ENCODE data around the gene CCDC142. TPM values are rescaled to one million over a fixed set of nuclear protein-coding genes. Genes with fewer than 3 reads are reported as not detected.

Gene CCDC142
- total and polyA plus RNA-seq, 7 donors = 1.4 to 8.7 (median 3.3) TPM

DNA sequence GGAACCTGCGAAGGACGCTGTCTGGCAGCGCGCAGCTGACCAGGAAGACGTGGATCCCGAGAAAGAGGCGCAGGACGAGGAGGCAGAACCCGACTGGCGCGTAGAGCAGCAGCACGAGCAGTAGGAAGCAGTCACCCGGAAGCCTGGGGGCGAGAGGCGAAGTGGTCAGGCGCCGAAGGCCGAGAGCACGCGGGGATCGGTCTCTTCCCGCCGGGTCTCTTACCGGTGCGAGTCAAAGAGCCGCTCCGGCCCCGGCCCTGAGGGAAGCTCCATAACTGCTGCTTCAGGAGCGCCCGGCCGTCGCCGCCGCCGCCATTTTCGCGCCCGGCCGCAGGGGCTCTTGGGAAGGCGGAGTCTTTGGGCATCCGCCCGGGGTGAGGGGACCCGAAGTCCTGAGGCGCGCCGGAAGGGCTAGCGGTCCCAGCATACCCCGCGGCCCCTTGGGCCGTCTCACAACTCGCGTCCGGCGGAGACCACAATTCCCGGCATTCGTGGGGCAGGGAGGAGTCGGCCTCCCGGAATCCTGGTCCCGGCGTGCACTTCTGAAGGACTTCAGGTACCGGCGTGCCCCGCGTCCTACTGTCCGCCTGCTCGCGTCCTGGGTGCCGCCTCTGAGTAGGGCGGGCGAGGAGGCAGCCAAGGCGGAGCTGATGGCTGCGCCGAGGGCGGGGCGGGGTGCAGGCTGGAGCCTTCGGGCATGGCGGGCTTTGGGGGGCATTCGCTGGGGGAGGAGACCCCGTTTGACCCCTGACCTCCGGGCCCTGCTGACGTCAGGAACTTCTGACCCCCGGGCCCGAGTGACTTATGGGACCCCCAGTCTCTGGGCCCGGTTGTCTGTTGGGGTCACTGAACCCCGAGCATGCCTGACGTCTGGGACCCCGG lies 46.8 kb upstream of the CCDC142 start, which contains the start of the genes AUP1 and HTRA2:
AUP1 (minus strand) TSS at position 350 of the 882 bp plus-strand sequence; CDS start at position 273, 77 bp downstream.
HTRA2 (plus strand) TSS at position 577 of the 882 bp plus-strand sequence; CDS start at position 651, 74 bp downstream.
- DNase-seq (peak; percentile 99), ATAC-seq (peak; percentile 95 to 97 (median 96))
- TF ChIP-seq, protein P1, sequence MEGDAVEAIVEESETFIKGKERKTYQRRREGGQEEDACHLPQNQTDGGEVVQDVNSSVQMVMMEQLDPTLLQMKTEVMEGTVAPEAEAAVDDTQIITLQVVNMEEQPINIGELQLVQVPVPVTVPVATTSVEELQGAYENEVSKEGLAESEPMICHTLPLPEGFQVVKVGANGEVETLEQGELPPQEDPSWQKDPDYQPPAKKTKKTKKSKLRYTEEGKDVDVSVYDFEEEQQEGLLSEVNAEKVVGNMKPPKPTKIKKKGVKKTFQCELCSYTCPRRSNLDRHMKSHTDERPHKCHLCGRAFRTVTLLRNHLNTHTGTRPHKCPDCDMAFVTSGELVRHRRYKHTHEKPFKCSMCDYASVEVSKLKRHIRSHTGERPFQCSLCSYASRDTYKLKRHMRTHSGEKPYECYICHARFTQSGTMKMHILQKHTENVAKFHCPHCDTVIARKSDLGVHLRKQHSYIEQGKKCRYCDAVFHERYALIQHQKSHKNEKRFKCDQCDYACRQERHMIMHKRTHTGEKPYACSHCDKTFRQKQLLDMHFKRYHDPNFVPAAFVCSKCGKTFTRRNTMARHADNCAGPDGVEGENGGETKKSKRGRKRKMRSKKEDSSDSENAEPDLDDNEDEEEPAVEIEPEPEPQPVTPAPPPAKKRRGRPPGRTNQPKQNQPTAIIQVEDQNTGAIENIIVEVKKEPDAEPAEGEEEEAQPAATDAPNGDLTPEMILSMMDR (IDR thresholded peaks at IDR 0.05) = no peak
- peaks cover 24% of the 10 kb centered on the region for H3K4me1 ChIP-seq
- no peaks in the 10 kb centered on the region for H3K27me3 ChIP-seq (ENCODE audit: insufficient read depth in 3 of 3, low read length in 2 of 3)
- 0% methylated on average over 74 to 87 of the region's 87 CpGs for WGBS, 3 donors
- H3K27ac ChIP-seq = peak within 1 kb of the TSS; percentile 93
- intact Hi-C loops (cut with DNase I) = loop anchor here (2.0 to 5.0 kb wide), 4 partner anchors 21 to 1098 kb away; partner anchors contain the start of genes CCDC142 (in 2 of the 2), TTC31 (in 2 of the 2) and INO80B (in 1 of the 2)
- peaks cover 13 to 64% of the 10 kb centered on the region in 2 donors for H3K36me3 ChIP-seq (ENCODE audit: insufficient read depth in 1 of 2, low read depth in 1 of 2)
- peak within 1 kb of the TSS; percentile 85 for H3K4me3 ChIP-seq
- H3K9me3 ChIP-seq = no peaks in the 10 kb centered on the region

DNA sequence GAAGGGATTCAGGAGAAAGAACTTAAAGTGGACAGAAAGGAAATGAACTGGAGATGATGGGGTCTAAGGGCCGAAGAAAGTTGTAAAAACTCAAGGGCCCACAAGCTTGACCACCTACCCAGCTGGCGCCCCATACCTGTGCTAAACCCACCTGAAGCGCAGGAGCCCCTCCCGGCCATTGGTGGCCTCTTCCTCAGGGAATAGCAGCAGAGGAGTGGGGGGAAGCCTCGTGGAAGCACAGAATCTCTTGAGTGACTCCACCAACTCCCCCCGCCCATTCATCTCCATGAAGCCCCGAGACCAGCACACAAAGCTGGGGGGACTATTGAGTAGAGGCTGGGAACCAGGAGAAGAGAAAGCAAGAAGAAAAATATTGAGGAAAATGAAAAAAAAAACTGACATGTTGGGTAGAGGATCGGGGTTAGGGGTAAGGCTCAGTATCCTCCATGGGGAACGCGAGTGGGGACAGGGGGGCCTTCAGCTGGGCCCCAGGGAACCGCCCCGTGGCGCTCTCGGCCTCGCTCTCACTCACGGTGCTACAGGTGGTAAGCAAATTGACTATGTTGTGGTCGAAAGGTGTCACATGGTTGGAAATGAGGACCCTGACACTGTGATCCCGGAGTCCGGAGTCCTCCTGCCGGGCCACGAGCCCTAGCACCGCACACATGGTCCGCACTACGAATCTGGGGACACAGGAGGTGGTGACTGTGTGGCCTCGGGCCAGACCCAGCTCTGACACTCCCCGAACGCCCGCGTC lies 46.0 kb upstream of the CCDC142 start:
- Histone ChIP-seq H3K4me3 (peak overlapping the region; percentile 85), H3K27ac (peak overlapping the region; percentile 93), H3K4me1 (peaks cover 24% of the 10 kb centered on the region), H3K27me3 (ENCODE audit: insufficient read depth in 3 of 3, low read length in 2 of 3) (no peaks in the 10 kb centered on the region), H3K36me3 (ENCODE audit: insufficient read depth in 1 of 2, low read depth in 1 of 2) (peaks cover 13 to 61% of the 10 kb centered on the region in 2 donors), H3K9me3 (no peaks in the 10 kb centered on the region)
- intact Hi-C loops (cut with DNase I) = loop anchor here (2.0 kb wide), 2 partner anchors 20 to 46 kb away; partner anchors contain the start of genes CCDC142 (in 2 of the 2) and TTC31 (in 2 of the 2)
- TF ChIP-seq, protein P1 (IDR thresholded peaks at IDR 0.05) = no peak
- ATAC-seq = peak; percentile 23 to 43 (median 28)
- DNase-seq = no peak
- WGBS, 3 donors = 14 to 16% (median 15%) methylated on average over 29 of the region's 29 CpGs

DNA sequence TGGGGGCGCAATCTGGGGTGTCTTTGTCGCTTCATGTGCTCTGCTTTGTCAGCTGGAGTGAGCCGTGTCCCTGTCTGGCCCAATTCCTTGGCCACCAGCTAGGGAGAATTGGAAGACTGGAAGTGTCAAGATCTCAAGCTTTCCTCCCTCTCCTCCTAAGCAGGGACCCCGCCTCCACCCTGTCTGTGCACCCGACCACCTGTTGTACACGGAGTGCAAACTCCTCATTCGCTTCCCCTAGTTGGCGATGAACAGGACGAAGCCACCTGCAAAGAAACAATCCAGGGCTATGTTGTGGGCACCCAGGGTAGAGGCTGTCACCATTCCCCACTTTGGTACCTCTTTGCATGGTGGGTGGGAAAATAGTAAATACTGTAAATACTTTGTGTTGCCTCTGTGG lies 44.9 kb upstream of the CCDC142 start:
- H3K9me3 ChIP-seq = no peaks in the 10 kb centered on the region
- no peak for ATAC-seq
- no peaks in the 10 kb centered on the region for H3K27me3 ChIP-seq (ENCODE audit: insufficient read depth in 3 of 3, low read length in 2 of 3)
- peaks cover 24% of the 10 kb centered on the region for H3K4me1 ChIP-seq
- H3K27ac ChIP-seq = no peak overlapping the region
- intact Hi-C loops (cut with DNase I) = loop anchor here (2.0 kb wide), 2 partner anchors 19 to 45 kb away; partner anchors contain the start of genes CCDC142 (in 2 of the 2) and TTC31 (in 2 of the 2)
- TF ChIP-seq, protein P1 (IDR thresholded peaks at IDR 0.05) = no peak
- 90 to 91% (median 90%) methylated on average over 9 of the region's 9 CpGs for WGBS, 3 donors
- peaks cover 11 to 51% of the 10 kb centered on the region in 2 donors for H3K36me3 ChIP-seq (ENCODE audit: insufficient read depth in 1 of 2, low read depth in 1 of 2)
- H3K4me3 ChIP-seq = no peak overlapping the region
- DNase-seq = no peak

DNA sequence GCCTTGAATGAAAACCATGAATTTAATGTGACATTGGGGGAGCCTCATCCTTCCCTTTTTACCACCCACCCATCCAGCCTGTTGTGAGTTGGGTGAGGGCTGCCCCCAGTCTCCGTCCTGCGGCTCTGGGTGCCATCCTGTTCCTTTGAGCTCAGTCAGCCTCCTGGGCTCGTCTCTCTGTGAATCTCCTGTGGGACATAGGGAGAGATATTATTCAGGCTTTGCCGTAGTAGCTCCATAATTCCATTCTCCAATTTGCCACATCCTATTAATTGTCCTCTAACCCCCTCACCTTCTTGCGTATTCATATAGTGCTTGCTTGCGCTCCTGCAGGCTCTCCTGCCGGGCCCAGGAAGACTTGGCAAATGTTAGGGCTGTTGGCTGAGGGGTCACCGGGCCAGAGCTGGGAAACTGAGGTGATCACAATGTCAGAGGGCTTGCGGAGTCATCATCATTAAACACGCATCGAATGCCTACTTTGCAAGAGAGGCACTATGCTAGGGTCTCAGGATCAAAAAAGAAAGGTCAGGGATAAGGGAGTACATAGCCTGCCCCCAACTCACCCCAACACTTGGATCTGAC lies 43.9 kb upstream of the CCDC142 start:
- no peak for ATAC-seq
- intact Hi-C loops (cut with DNase I) = no loop called here

More for the DNA sequence above, 43.9 kb upstream of the CCDC142 start:
- H3K9me3 ChIP-seq = no peaks in the 10 kb centered on the region
- WGBS, 3 donors = 97 to 99% (median 97%) methylated on average over 11 of the region's 11 CpGs
- TF ChIP-seq, protein P1 (IDR thresholded peaks at IDR 0.05) = no peak
- no peaks in the 10 kb centered on the region for H3K27me3 ChIP-seq (ENCODE audit: insufficient read depth in 3 of 3, low read length in 2 of 3)
- peaks cover 8 to 41% of the 10 kb centered on the region in 2 donors for H3K36me3 ChIP-seq (ENCODE audit: insufficient read depth in 1 of 2, low read depth in 1 of 2)
- H3K4me3 ChIP-seq = no peak overlapping the region
- DNase-seq = no peak
- no peak overlapping the region for H3K27ac ChIP-seq
- peaks cover 20% of the 10 kb centered on the region for H3K4me1 ChIP-seq

All from psoas muscle (tissue), 8 donors.